MM.1S (cell line): ENCODE data around the gene ZNF638.

ENCODE experiments used
- DNase-seq: peaks from one replicate; pipeline ENCODE4 v3.0.0-alpha.2; 2015
- H2AFZ ChIP-seq: fragments of 300-600 bp; sonication (generic); 2 replicates; pipeline ENCODE4 v1.6.0; 2016; ENCODE audit warnings: antibody characterized with exemption, low read length
- H3F3A ChIP-seq: fragments of 300-600 bp; sonication (generic); 2 replicates; pipeline ENCODE4 v1.6.1; 2016; ENCODE audit warnings: mild to moderate bottlenecking, antibody characterized with exemption, low read length, moderate library complexity, mixed read lengths; ENCODE audit not compliant: insufficient read depth
- H3K27ac ChIP-seq: fragments of 300-600 bp; sonication (generic); 2 replicates; pipeline ENCODE4 v1.5.1; 2016; ENCODE audit warnings: mild to moderate bottlenecking, low read length
- H3K27me3 ChIP-seq: fragments of 300-600 bp; sonication (generic); replicated peaks from 2 replicates; pipeline ENCODE4 v1.6.0; 2016; ENCODE audit warnings: low read length; ENCODE audit not compliant: insufficient read depth
- H3K36me3 ChIP-seq: fragments of 300-600 bp; sonication (generic); replicated peaks from 2 replicates; pipeline ENCODE4 v1.6.1; 2016; ENCODE audit warnings: mild to moderate bottlenecking, low read length, mixed read lengths; ENCODE audit not compliant: insufficient read depth
- H3K4me1 ChIP-seq: fragments of 300-600 bp; sonication (generic); 2 replicates; pipeline ENCODE4 v1.6.1; 2016; ENCODE audit warnings: low read length, mixed read lengths
- H3K4me2 ChIP-seq: fragments of 300-600 bp; sonication (generic); 2 replicates; pipeline ENCODE4 v1.6.0; 2016; ENCODE audit warnings: low read depth, low read length
- H3K4me3 ChIP-seq: fragments of 300-600 bp; sonication (generic); 2 replicates; pipeline ENCODE4 v1.5.1; 2016; ENCODE audit warnings: low read length, mixed read lengths
- H3K79me2 ChIP-seq: fragments of 300-600 bp; sonication (generic); 2 replicates; pipeline ENCODE4 v1.6.1; 2016; ENCODE audit warnings: mixed run types, low read length, mixed read lengths
- H3K9ac ChIP-seq: fragments of 300-600 bp; sonication (generic); 2 replicates; pipeline ENCODE4 v1.6.1; 2016; ENCODE audit warnings: low read length, mixed read lengths
- H3K9me2 ChIP-seq: fragments of 300-600 bp; sonication (generic); replicated peaks from 2 replicates; pipeline ENCODE4 v1.6.1; 2016; ENCODE audit warnings: mild to moderate bottlenecking, low read length, mixed read lengths; ENCODE audit not compliant: insufficient read depth
- H3K9me3 ChIP-seq: fragments of 300-600 bp; sonication (generic); replicated peaks from 2 replicates; pipeline ENCODE4 v1.6.1; 2016; ENCODE audit warnings: mild to moderate bottlenecking, low read length, mixed read lengths; ENCODE audit not compliant: insufficient read depth
- H4K20me1 ChIP-seq: fragments of 300-600 bp; sonication (generic); 2 replicates; pipeline ENCODE4 v1.6.1; 2016; ENCODE audit warnings: mild to moderate bottlenecking, low read length, moderate library complexity, mixed read lengths; ENCODE audit not compliant: insufficient read depth
- EZH2 ChIP-seq: fragments of 300-600 bp; sonication (generic); optimal IDR thresholded peaks from 2 replicates; pipeline ENCODE3; 2017; ENCODE audit warnings: low read depth, mild to moderate bottlenecking, antibody characterized with exemption, low read length, mixed read lengths
- EZH2phosphoT487 ChIP-seq: fragments of 300-600 bp; sonication (generic); IDR thresholded peaks from 2 replicates; pipeline ENCODE4 v1.6.1; 2018; ENCODE audit warnings: antibody characterized with exemption, low read length
- TF ChIP-seq, protein P1 (sequence below): fragments of 300-600 bp; sonication (generic); IDR thresholded peaks from 2 replicates; pipeline ENCODE4 v1.5.1; 2016; ENCODE audit warnings: antibody characterized with exemption, low read length, mixed read lengths

ZNF638 gene

DNA sequence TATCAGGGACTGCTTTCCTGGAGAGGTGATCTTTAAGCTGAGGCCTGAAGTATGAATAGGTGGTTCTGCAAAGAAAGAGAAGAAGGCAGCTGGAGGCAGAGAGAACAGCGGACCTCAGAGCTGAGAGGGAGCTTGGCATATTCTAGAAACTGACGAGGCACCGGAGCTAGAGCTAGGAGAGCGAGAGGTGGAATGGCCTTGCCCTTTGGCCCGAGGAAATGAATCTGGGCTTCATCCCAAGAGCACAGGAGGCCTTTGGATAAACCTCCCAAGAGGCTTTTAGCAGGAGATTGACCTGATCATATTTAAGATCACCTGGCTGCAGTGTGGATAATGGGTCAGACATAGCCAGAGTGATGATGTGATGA lies 129.7 kb downstream of the ZNF638 start:
- Histone ChIP-seq H3K9ac (no peak overlapping the region), H3K9me2 (no peaks in the 10 kb centered on the region), H3K4me1 (no peaks in the 10 kb centered on the region), H2AFZ (no peak overlapping the region), H3K79me2 (no peaks in the 10 kb centered on the region), H3K4me3 (no peak overlapping the region), H3K27me3 (peaks cover 31% of the 10 kb centered on the region), H3K4me2 (no peak overlapping the region), H3K9me3 (no peaks in the 10 kb centered on the region), H3F3A (no peaks in the 10 kb centered on the region), H3K36me3 (no peaks in the 10 kb centered on the region), H4K20me1 (no peaks in the 10 kb centered on the region), H3K27ac (no peak overlapping the region)
- TF ChIP-seq EZH2phosphoT487 (no peak), EZH2 (no peak)
- TF ChIP-seq, protein P1, sequence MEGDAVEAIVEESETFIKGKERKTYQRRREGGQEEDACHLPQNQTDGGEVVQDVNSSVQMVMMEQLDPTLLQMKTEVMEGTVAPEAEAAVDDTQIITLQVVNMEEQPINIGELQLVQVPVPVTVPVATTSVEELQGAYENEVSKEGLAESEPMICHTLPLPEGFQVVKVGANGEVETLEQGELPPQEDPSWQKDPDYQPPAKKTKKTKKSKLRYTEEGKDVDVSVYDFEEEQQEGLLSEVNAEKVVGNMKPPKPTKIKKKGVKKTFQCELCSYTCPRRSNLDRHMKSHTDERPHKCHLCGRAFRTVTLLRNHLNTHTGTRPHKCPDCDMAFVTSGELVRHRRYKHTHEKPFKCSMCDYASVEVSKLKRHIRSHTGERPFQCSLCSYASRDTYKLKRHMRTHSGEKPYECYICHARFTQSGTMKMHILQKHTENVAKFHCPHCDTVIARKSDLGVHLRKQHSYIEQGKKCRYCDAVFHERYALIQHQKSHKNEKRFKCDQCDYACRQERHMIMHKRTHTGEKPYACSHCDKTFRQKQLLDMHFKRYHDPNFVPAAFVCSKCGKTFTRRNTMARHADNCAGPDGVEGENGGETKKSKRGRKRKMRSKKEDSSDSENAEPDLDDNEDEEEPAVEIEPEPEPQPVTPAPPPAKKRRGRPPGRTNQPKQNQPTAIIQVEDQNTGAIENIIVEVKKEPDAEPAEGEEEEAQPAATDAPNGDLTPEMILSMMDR, result no peak
- no peak for DNase-seq

DNA sequence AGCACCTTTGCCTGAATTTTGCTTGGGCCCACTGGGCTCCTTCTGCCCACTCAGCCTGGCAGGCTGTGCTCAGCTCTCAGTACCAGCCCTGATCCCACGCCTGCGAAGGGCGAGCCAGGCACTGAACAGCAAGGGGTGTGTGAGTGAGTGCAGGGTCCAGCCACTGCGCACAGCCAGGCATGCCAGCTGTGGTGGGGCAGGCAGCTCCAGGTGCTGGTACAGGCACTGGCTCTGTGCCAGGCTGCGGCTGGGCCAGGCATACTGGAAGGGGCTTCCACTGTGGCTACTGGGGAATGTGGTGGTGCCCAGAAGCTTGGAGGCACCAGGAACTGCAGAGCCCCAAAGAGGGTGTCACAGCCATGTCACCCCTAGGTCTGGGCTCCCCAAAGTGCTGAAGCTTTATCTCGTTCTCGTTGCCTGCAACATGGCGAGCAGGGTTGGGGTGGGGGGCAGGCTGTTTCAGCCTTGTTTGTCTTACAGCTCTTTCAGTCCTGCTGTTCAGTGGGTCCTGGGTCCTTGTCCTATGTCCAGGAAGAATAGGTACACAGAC lies 130.5 kb downstream of the ZNF638 start:
- Histone ChIP-seq H3K27ac (no peak overlapping the region), H3K9ac (no peak overlapping the region), H3K36me3 (no peaks in the 10 kb centered on the region), H2AFZ (no peak overlapping the region), H3K4me2 (no peak overlapping the region), H3F3A (no peaks in the 10 kb centered on the region), H3K9me3 (no peaks in the 10 kb centered on the region), H3K4me3 (no peak overlapping the region), H3K9me2 (no peaks in the 10 kb centered on the region), H3K79me2 (no peaks in the 10 kb centered on the region), H4K20me1 (no peaks in the 10 kb centered on the region), H3K4me1 (no peaks in the 10 kb centered on the region), H3K27me3 (peaks cover 40% of the 10 kb centered on the region)
- DNase-seq, result no peak
- TF ChIP-seq EZH2phosphoT487, result no peak
- no peak for TF ChIP-seq EZH2
- TF ChIP-seq, protein P1, result no peak

DNA sequence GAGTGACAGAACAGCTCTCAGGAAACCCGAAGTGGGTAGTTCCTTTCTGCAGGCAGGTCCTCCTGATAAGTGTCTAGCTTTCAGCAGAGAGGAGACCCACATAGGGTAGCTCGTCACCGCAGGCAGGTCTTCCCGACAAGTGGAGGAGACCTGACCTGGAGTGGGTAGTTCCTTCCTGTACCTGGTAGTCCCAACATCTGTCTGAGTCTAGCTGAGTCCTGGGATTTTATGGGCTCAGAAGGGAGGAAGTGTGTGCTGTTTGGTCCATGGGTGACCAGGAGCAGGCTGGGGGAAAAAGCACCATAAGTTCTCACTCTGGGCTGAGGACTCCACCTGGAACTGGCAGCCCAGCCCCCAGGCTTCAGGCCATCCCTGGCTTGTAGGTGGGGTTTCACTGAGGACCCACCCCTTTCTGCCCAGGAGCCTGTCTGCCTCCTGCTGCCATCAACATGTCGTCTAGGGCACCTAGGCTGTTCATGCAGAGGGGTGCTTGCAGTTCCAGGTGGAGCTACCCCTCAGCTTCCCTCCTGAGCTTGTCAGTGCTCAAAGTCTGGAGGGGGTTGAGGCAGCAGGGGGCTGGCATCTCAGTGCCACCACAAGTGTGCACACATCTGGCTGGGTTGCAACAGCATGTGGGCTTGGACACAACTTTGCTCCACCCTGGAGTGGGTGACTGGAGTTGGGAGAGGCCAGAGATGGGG lies 131.2 kb downstream of the ZNF638 start:
- TF ChIP-seq EZH2, result no peak
- TF ChIP-seq, protein P1, result no peak
- TF ChIP-seq EZH2phosphoT487, result no peak
- Histone ChIP-seq H2AFZ (no peak overlapping the region), H3K27ac (no peak overlapping the region), H3K9me2 (no peaks in the 10 kb centered on the region), H3K9ac (no peak overlapping the region), H3K27me3 (peaks cover 46% of the 10 kb centered on the region), H3K4me1 (no peaks in the 10 kb centered on the region), H3K36me3 (no peaks in the 10 kb centered on the region), H3F3A (no peaks in the 10 kb centered on the region), H3K9me3 (no peaks in the 10 kb centered on the region), H3K4me2 (no peak overlapping the region), H4K20me1 (no peaks in the 10 kb centered on the region), H3K79me2 (no peaks in the 10 kb centered on the region), H3K4me3 (no peak overlapping the region)
- DNase-seq, result no peak
